Tongue (tissue), 2 donors: ENCODE results near the gene FAM136A. TPM values are rescaled to one million over a fixed set of nuclear protein-coding genes. Genes with fewer than 3 reads are reported as not detected.
"Not testable (repeated sequence)": the region's sequence is repeated elsewhere in the genome, so short reads cannot be mapped to it uniquely, and the experiment has no call there.

ENCODE experiments used
- DNase-seq: peaks from one replicate; pipeline ENCODE4 v3.0.0-alpha.2; 2015
- total RNA-seq: library from RNA; depleted of rRNA; stranded (reverse); fragments of >200 nt; gene quantifications from one replicate; pipeline ENCODE4 v1.2.3, GENCODE V29; 2014

FAM136A gene
- 24.7 TPM for total RNA-seq

- DNase-seq, result peak; percentile 94
Observed at GRCh38 chr2:70301344-70302194, at the start of gene FAM136A. Gene FAM136A (minus strand): TSS chr2:70302067. CDS start chr2:70302011, 56 bp downstream.

GRCh38 chr2:70349921-70350685 lies 48.2 kb upstream of the FAM136A start:
- no peak for DNase-seq

GRCh38 chr2:70347831-70348230 lies 46.0 kb upstream of the FAM136A start:
- DNase-seq, result no peak

GRCh38 chr2:70344195-70344594 lies 42.3 kb upstream of the FAM136A start:
- DNase-seq, result no peak

GRCh38 chr2:70341477-70341765 lies 39.6 kb upstream of the FAM136A start:
- no peak for DNase-seq

- DNase-seq, result peak; percentile 65
Observed at GRCh38 chr2:70340761-70341476, 39.1 kb upstream of the FAM136A start.

GRCh38 chr2:70340075-70340474 lies 38.2 kb upstream of the FAM136A start:
- no peak for DNase-seq

- DNase-seq, result no peak
Observed at GRCh38 chr2:70336552-70336951, 34.7 kb upstream of the FAM136A start.

- no peak for DNase-seq
Observed at GRCh38 chr2:70331012-70331411, 29.1 kb upstream of the FAM136A start.

- no peak for DNase-seq
Observed at GRCh38 chr2:70330476-70330875, 28.6 kb upstream of the FAM136A start.

- peak; percentile 43 for DNase-seq
Observed at GRCh38 chr2:70328921-70329561, 27.2 kb upstream of the FAM136A start.

- DNase-seq, result no peak
Observed at GRCh38 chr2:70325875-70326274, 24.0 kb upstream of the FAM136A start.

- DNase-seq, result no peak
Observed at GRCh38 chr2:70322518-70322917, 20.7 kb upstream of the FAM136A start.

GRCh38 chr2:70321370-70321769 lies 19.5 kb upstream of the FAM136A start:
- no peak for DNase-seq

GRCh38 chr2:70314640-70315039 lies 12.8 kb upstream of the FAM136A start:
- DNase-seq, result no peak

- no peak for DNase-seq
Observed at GRCh38 chr2:70312560-70312959, 10.7 kb upstream of the FAM136A start.

- no peak for DNase-seq
Observed at GRCh38 chr2:70310899-70311298, 9.0 kb upstream of the FAM136A start.

- no peak for DNase-seq
Observed at GRCh38 chr2:70305531-70305930, 3.7 kb upstream of the FAM136A start.

- DNase-seq, result no peak
Observed at GRCh38 chr2:70304498-70304897, 2.6 kb upstream of the FAM136A start.

GRCh38 chr2:70303186-70303585 lies 1.3 kb upstream of the FAM136A start:
- no peak for DNase-seq

GRCh38 chr2:70302195-70302546 lies 304 bp upstream of the FAM136A start:
- not testable (repeated sequence) for DNase-seq

- DNase-seq, result no peak
Observed at GRCh38 chr2:70300771-70301343, 1.0 kb downstream of the FAM136A start.
